ENCODE data around the gene ITPK1. TPM values are rescaled to one million over a fixed set of nuclear protein-coding genes. Genes with fewer than 3 reads are reported as not detected.

Gene ITPK1
- total and polyA plus RNA-seq, 12 donors = 47.1 to 152 (median 92.7) TPM

- H3K4me3 ChIP-seq = no peak overlapping the region
- peaks cover 0 to 5% (median 0%) of the 10 kb centered on the region in 9 donors for H3K4me1 ChIP-seq
- 59 to 65% methylated on average over 5 of the region's 5 CpGs for WGBS, 2 donors
- H3K36me3 ChIP-seq = no peaks in the 10 kb centered on the region
- ATAC-seq = no peak
- intact Hi-C loops (cut with DNase I) = no loop called here
- no peak overlapping the region for H3K27ac ChIP-seq
- DNase-seq = no peak
- TF ChIP-seq CTCF (IDR thresholded peaks at IDR 0.05) = no peak
- H3K27me3 ChIP-seq = peaks cover 0 to 50% (median 33%) of the 10 kb centered on the region in 7 donors
- H3K9me3 ChIP-seq = peaks cover 0 to 3% (median 0%) of the 10 kb centered on the region in 11 donors
Measured at GRCh38 chr14:92926180-92926845, 189.4 kb downstream of the ITPK1 start.

- H3K9me3 ChIP-seq = peaks cover 0 to 3% (median 0%) of the 10 kb centered on the region in 11 donors
- DNase-seq (no peak), ATAC-seq (no peak)
- peaks cover 0 to 53% (median 35%) of the 10 kb centered on the region in 7 donors for H3K27me3 ChIP-seq
- no peak for TF ChIP-seq CTCF (IDR thresholded peaks at IDR 0.05)
- no peak overlapping the region for H3K4me3 ChIP-seq
- H3K36me3 ChIP-seq = no peaks in the 10 kb centered on the region
- no peak overlapping the region for H3K27ac ChIP-seq
- 46 to 51% methylated on average over 6 of the region's 6 CpGs for WGBS, 2 donors
- peaks cover 0 to 5% (median 0%) of the 10 kb centered on the region in 9 donors for H3K4me1 ChIP-seq
- intact Hi-C loops (cut with DNase I) = no loop called here
Measured at GRCh38 chr14:92925446-92925845, 190.3 kb downstream of the ITPK1 start.

GRCh38 chr14:92924247-92924646 is 191.5 kb downstream of the ITPK1 start:
- intact Hi-C loops (cut with DNase I) = no loop called here
- TF ChIP-seq CTCF (IDR thresholded peaks at IDR 0.05) = no peak

GRCh38 chr14:92923744-92924103 is 192.0 kb downstream of the ITPK1 start:
- H3K27ac ChIP-seq = no peak overlapping the region
- H3K4me1 ChIP-seq = peaks cover 0 to 5% (median 0%) of the 10 kb centered on the region in 9 donors
- H3K36me3 ChIP-seq = no peaks in the 10 kb centered on the region
- H3K9me3 ChIP-seq = peaks cover 0 to 3% (median 0%) of the 10 kb centered on the region in 11 donors
- no peak for DNase-seq
- ATAC-seq = peak in 1 of 8 donors; percentile 9
- H3K4me3 ChIP-seq = no peak overlapping the region
- no peak for TF ChIP-seq CTCF (IDR thresholded peaks at IDR 0.05)
- intact Hi-C loops (cut with DNase I) = no loop called here
- peaks cover 0 to 66% (median 36%) of the 10 kb centered on the region in 7 donors for H3K27me3 ChIP-seq
- 35 to 43% methylated on average over 8 of the region's 8 CpGs for WGBS, 2 donors

More at GRCh38 chr14:92924247-92924646, 191.5 kb downstream of the ITPK1 start:
- Histone ChIP-seq H3K4me1 (peaks cover 0 to 5% (median 0%) of the 10 kb centered on the region in 9 donors), H3K4me3 (no peak overlapping the region), H3K36me3 (no peaks in the 10 kb centered on the region), H3K9me3 (peaks cover 0 to 3% (median 0%) of the 10 kb centered on the region in 11 donors), H3K27me3 (peaks cover 0 to 63% (median 36%) of the 10 kb centered on the region in 7 donors), H3K27ac (no peak overlapping the region)
- WGBS, 2 donors = 40 to 42% methylated on average over 5 of the region's 5 CpGs
- no peak for DNase-seq
- ATAC-seq = no peak

Measured in heart right ventricle (tissue), 16 donors.